Progenitor cell of endocrine pancreas (in vitro differentiated cells): ENCODE results near the gene C2orf92. TPM values are rescaled to one million over a fixed set of nuclear protein-coding genes. Genes with fewer than 3 reads are reported as not detected.

Experiments
- DNase-seq: peaks from one replicate; pipeline ENCODE4 v3.0.0; 2021; ENCODE audit warnings: low spot score; ENCODE audit not compliant: unreplicated experiment
- H3K27ac Mint-ChIP-seq: 2 replicates; pipeline ENCODE4 v1.8.0; 2021; ENCODE audit warnings: mild to moderate bottlenecking, moderate library complexity, mixed read lengths
- H3K27me3 Mint-ChIP-seq: 2 replicates; pipeline ENCODE4 v1.8.0; 2021; ENCODE audit warnings: mixed read lengths
- H3K36me3 Mint-ChIP-seq: 2 replicates; pipeline ENCODE4 v1.8.0; 2022; ENCODE audit warnings: mixed read lengths; ENCODE audit not compliant: insufficient read depth
- H3K4me1 Mint-ChIP-seq: 2 replicates; pipeline ENCODE4 v1.8.0; 2021; ENCODE audit warnings: low read depth, mixed read lengths
- H3K4me3 Mint-ChIP-seq: 2 replicates; pipeline ENCODE4 v1.8.0; 2021; ENCODE audit warnings: low read depth, mild to moderate bottlenecking, moderate library complexity, mixed read lengths
- H3K9me3 Mint-ChIP-seq: 2 replicates; pipeline ENCODE4 v1.8.0; 2021; ENCODE audit warnings: low read depth, mixed read lengths
- CTCF ChIP-seq: fragments of 200-600 bp; sonication (generic); IDR thresholded peaks from one replicate; pipeline ENCODE4 v1.5.0; 2021; ENCODE audit warnings: antibody characterized with exemption, mild to moderate bottlenecking; ENCODE audit not compliant: unreplicated experiment
- total RNA-seq: library from RNA; stranded (reverse); gene quantifications from 2 replicates; pipeline ENCODE4 v1.2.1, GENCODE V29; 2021

The C2orf92 gene
- total RNA-seq, 1 donor from 2014 or later: 15.9 TPM

GRCh38 chr2:97688062-97688827, 18.7 kb downstream of the C2orf92 start:
- Mint-ChIP-seq H3K4me1 (peaks cover 3% of the 10 kb centered on the region), H3K4me3 (no peak overlapping the region), H3K27ac (no peak overlapping the region), H3K9me3 (no peaks in the 10 kb centered on the region), H3K27me3 (no peaks in the 10 kb centered on the region), H3K36me3 (no peaks in the 10 kb centered on the region)
- TF ChIP-seq CTCF: no peak
- no peak for DNase-seq

- TF ChIP-seq CTCF: no peak
- H3K9me3 Mint-ChIP-seq: no peaks in the 10 kb centered on the region
- DNase-seq: no peak
- no peak overlapping the region for H3K4me3 Mint-ChIP-seq
- H3K36me3 Mint-ChIP-seq: no peaks in the 10 kb centered on the region
- peaks cover 3% of the 10 kb centered on the region for H3K4me1 Mint-ChIP-seq
- no peaks in the 10 kb centered on the region for H3K27me3 Mint-ChIP-seq
- H3K27ac Mint-ChIP-seq: no peak overlapping the region
These were observed 21.7 kb downstream of the C2orf92 start for GRCh38 chr2:97691166-97691565.

GRCh38 chr2:97693476-97693875, 24.0 kb downstream of the C2orf92 start:
- TF ChIP-seq CTCF: no peak
- Mint-ChIP-seq H3K27ac (no peak overlapping the region), H3K9me3 (no peaks in the 10 kb centered on the region), H3K4me3 (no peak overlapping the region), H3K4me1 (peaks cover 6% of the 10 kb centered on the region), H3K36me3 (no peaks in the 10 kb centered on the region), H3K27me3 (no peaks in the 10 kb centered on the region)
- no peak for DNase-seq

GRCh38 chr2:97695744-97696143, 26.2 kb downstream of the C2orf92 start:
- Mint-ChIP-seq H3K27ac (no peak overlapping the region), H3K9me3 (no peaks in the 10 kb centered on the region), H3K4me3 (no peak overlapping the region), H3K27me3 (no peaks in the 10 kb centered on the region), H3K4me1 (peaks cover 10% of the 10 kb centered on the region), H3K36me3 (no peaks in the 10 kb centered on the region)
- no peak for TF ChIP-seq CTCF
- no peak for DNase-seq

- peak; percentile 84 for DNase-seq
- Mint-ChIP-seq H3K27ac (no peak overlapping the region), H3K36me3 (no peaks in the 10 kb centered on the region), H3K27me3 (no peaks in the 10 kb centered on the region), H3K4me3 (no peak overlapping the region), H3K9me3 (no peaks in the 10 kb centered on the region), H3K4me1 (peaks cover 7% of the 10 kb centered on the region)
- peak; percentile 98 for TF ChIP-seq CTCF
These were observed 28.0 kb downstream of the C2orf92 start for GRCh38 chr2:97697252-97698235.
